Measurements from ENCODE around the gene CACNA2D4.

The CACNA2D4 gene

GRCh38 chr12:1777798-1778197, 140.7 kb downstream of the CACNA2D4 start:
- no peak for DNase-seq (ENCODE audit: low read depth)
- H3K4me3 ChIP-seq (ENCODE audit: low read depth, low read length) = no peak overlapping the region
- TF ChIP-seq CTCF (IDR thresholded peaks at IDR 0.05; ENCODE audit: control insufficient read depth, extremely low read depth, insufficient read depth) = no peak

GRCh38 chr12:1776170-1776921, 142.1 kb downstream of the CACNA2D4 start:
- no peak for DNase-seq (ENCODE audit: low read depth)
- TF ChIP-seq CTCF (IDR thresholded peaks at IDR 0.05; ENCODE audit: control insufficient read depth, extremely low read depth, insufficient read depth) = no peak
- no peak overlapping the region for H3K4me3 ChIP-seq (ENCODE audit: low read depth, low read length)

GRCh38 chr12:1773937-1774655, 144.4 kb downstream of the CACNA2D4 start:
- TF ChIP-seq CTCF (IDR thresholded peaks at IDR 0.05; ENCODE audit: control insufficient read depth, extremely low read depth, insufficient read depth) = no peak
- DNase-seq (ENCODE audit: low read depth) = peak; percentile 46
- H3K4me3 ChIP-seq (ENCODE audit: low read depth, low read length) = no peak overlapping the region

GRCh38 chr12:1769809-1770494, 148.5 kb downstream of the CACNA2D4 start:
- TF ChIP-seq CTCF (IDR thresholded peaks at IDR 0.05; ENCODE audit: control insufficient read depth, extremely low read depth, insufficient read depth) = no peak
- DNase-seq (ENCODE audit: low read depth) = no peak
- no peak overlapping the region for H3K4me3 ChIP-seq (ENCODE audit: low read depth, low read length)

GRCh38 chr12:1768615-1769014, 149.8 kb downstream of the CACNA2D4 start:
- no peak overlapping the region for H3K4me3 ChIP-seq (ENCODE audit: low read depth, low read length)
- TF ChIP-seq CTCF (IDR thresholded peaks at IDR 0.05; ENCODE audit: control insufficient read depth, extremely low read depth, insufficient read depth) = no peak
- no peak for DNase-seq (ENCODE audit: low read depth)

- TF ChIP-seq CTCF (IDR thresholded peaks at IDR 0.05; ENCODE audit: control insufficient read depth, extremely low read depth, insufficient read depth) = no peak
- DNase-seq (ENCODE audit: low read depth) = peak; percentile 36
- H3K4me3 ChIP-seq (ENCODE audit: low read depth, low read length) = no peak overlapping the region
These were observed 150.9 kb downstream of the CACNA2D4 start for GRCh38 chr12:1767407-1768090.

Data from LNCaP clone FGC (cell line).